Panc1 (cell line): ENCODE data around the gene ZCCHC24.

Source experiments
- CTCF ChIP-seq: fragments of 450-650 bp; IDR thresholded peaks from 2 replicates; pipeline ENCODE4 v1.5.1; 2017; ENCODE audit warnings: mild to moderate bottlenecking
- POLR2AphosphoS5 ChIP-seq: IDR thresholded peaks from 2 replicates; pipeline ENCODE4 v1.6.1; 2012; ENCODE audit warnings: mild to moderate bottlenecking, low read depth, low read length, moderate library complexity
- REST ChIP-seq, 2 experiments: IDR thresholded peaks; 2 replicates each; pipeline ENCODE4 v1.6.1; 2011 to 2012; ENCODE audit warnings: low read depth in 2 of 2, control low read depth in 1 of 2, low read length in 1 of 2, mild to moderate bottlenecking in 1 of 2, moderate library complexity in 1 of 2; ENCODE audit not compliant: insufficient read depth in 1 of 2
- TCF7L2 ChIP-seq: IDR thresholded peaks from 2 replicates; pipeline ENCODE4 v1.6.1; 2011; ENCODE audit warnings: mild to moderate bottlenecking, low read depth, low read length, inconsistent platforms

GRCh38 chr10:79424221-79425073 lies 21.0 kb downstream of the ZCCHC24 start:
- TF ChIP-seq CTCF (no peak), REST (IDR thresholded peaks at IDR 0.05; ENCODE audit: insufficient read depth in 1 of 2, low read depth in 2 of 2, low read length in 1 of 2) (no peak), POLR2AphosphoS5 (no peak), TCF7L2 (no peak)
